ENCODE results near the gene ZNF100.

DNA sequence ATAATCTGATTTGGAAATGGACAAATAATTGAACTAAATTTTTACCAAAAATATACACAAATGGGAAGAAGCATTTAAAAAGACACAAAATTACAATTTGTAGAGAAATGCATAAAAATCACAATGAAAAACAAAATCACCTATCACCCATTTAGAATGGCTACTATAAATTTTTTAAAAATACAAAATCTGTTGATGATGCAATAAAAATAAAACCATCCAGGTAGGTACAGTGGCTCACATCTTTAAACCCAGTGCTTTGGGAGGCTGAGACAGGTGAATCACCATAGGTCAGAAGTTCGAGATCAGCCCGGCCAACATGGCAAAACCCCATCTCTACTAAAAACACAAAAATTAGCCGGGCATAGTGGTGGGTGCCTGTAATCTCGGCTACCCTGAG is 45.1 kb upstream of the ZNF100 start:
- TF ChIP-seq TAF1 (IDR thresholded peaks at IDR 0.05; ENCODE audit: borderline replicate concordance, low read depth, low read length), result no peak
- TF ChIP-seq POLR2A (IDR thresholded peaks at IDR 0.05; ENCODE audit: low read depth, low read length), result no peak
